CD4-positive, alpha-beta T cell (primary cell): ENCODE results near the gene DIS3L2. TPM values are rescaled to one million over a fixed set of nuclear protein-coding genes. Genes with fewer than 3 reads are reported as not detected.
"Not testable (repeated sequence)": the region's sequence is repeated elsewhere in the genome, so short reads cannot be mapped to it uniquely, and the experiment has no call there.

Experiments used
- ATAC-seq: fragments of 200-7000 bp; cut with Tn5 transposase; one replicate; pipeline ENCODE4 v1.10.0; 2022; ENCODE audit warnings: mild to moderate bottlenecking; ENCODE audit not compliant: poor library complexity
- CTCF ChIA-PET: fragments of 350-600 bp; sonication (Branson Sonifier 250); formaldehyde crosslinking; loops from one replicate; lab custom pipeline; 2021; ENCODE audit warnings: antibody characterized with exemption, inconsistent platforms; lab: Charles Lee
- POLR2A ChIA-PET: fragments of 350-600 bp; sonication (Branson Sonifier 250); formaldehyde crosslinking; loops from one replicate; lab custom pipeline; 2021; ENCODE audit warnings: antibody characterized with exemption, inconsistent platforms; lab: Charles Lee
- DNase-seq, 14 experiments: peaks; one replicate each; pipeline ENCODE4 v3.0.0-alpha.2; 2013 to 2020; ENCODE audit warnings: mixed read lengths in 2 of 14
- H3K27ac ChIP-seq, 2 donors: one replicate each; pipeline versions ENCODE4 v1.5.1 to v1.7.0; 2013; ENCODE audit warnings: low read length in 2 of 2, low read depth in 1 of 2, mild to moderate bottlenecking in 1 of 2
- H3K27me3 ChIP-seq, 2 experiments: 1 replicate in 1 of 2; 2 replicates in 1 of 2; pipeline versions ENCODE4 v1.6.1 to v1.7.0; 2013; ENCODE audit warnings: low read length in 2 of 2, control low read depth in 1 of 2, mild to moderate bottlenecking in 1 of 2, moderate library complexity in 1 of 2; ENCODE audit not compliant: insufficient read depth in 2 of 2, control insufficient read depth in 1 of 2
- H3K36me3 ChIP-seq: one replicate; pipeline ENCODE4 v1.6.1; 2013; ENCODE audit warnings: low read length, control low read depth; ENCODE audit not compliant: insufficient read depth
- H3K4me1 ChIP-seq: one replicate; pipeline ENCODE4 v1.6.1; 2013; ENCODE audit warnings: low read length, control low read depth; ENCODE audit not compliant: insufficient read depth
- H3K4me3 ChIP-seq: one replicate; pipeline ENCODE4 v1.5.1; 2013; ENCODE audit warnings: mild to moderate bottlenecking, low read length, moderate library complexity
- H3K9me3 ChIP-seq, 2 experiments: 1 replicate in 1 of 2; 2 replicates in 1 of 2; pipeline versions ENCODE4 v1.6.1 to v1.7.0; 2013; ENCODE audit warnings: low read length in 2 of 2, mild to moderate bottlenecking in 2 of 2, control low read depth in 1 of 2, moderate library complexity in 1 of 2; ENCODE audit not compliant: control insufficient read depth in 1 of 2, insufficient read depth in 1 of 2
- H3K27ac Mint-ChIP-seq: one replicate; pipeline ENCODE4 v1.8.0; 2020; ENCODE audit warnings: mixed read lengths
- H3K27me3 Mint-ChIP-seq: one replicate; pipeline ENCODE4 v1.8.0; 2021; ENCODE audit warnings: mixed read lengths
- H3K36me3 Mint-ChIP-seq: one replicate; pipeline ENCODE4 v1.8.0; 2021; ENCODE audit warnings: low read depth, mixed read lengths
- H3K4me1 Mint-ChIP-seq: one replicate; pipeline ENCODE4 v1.8.0; 2021; ENCODE audit warnings: low read depth, mixed read lengths
- H3K4me3 Mint-ChIP-seq: one replicate; pipeline ENCODE4 v1.8.0; 2020; ENCODE audit warnings: mild to moderate bottlenecking, mixed read lengths
- H3K9me3 Mint-ChIP-seq: one replicate; pipeline ENCODE4 v1.8.0; 2020; ENCODE audit warnings: mixed read lengths
- intact Hi-C, 2 experiments: fragments of 100-400 bp; cut with DNase I in 1 of 2; cut with micrococcal nuclease in 1 of 2; formaldehyde crosslinking; loops; one replicate each; pipeline versions ENCODE4 v1.15.1 to v1.9.0; 2023 to 2025; cut with DNase I, micrococcal nuclease
- total RNA-seq, 174 experiments: library from RNA in 2 of 174; stranded (reverse) in 2 of 174; gene quantifications; one replicate each; pipeline ENCODE4 v1.2.3 and lab custom pipeline; 2021 to 2026
- TF ChIP-seq, protein P1 (sequence below): fragments of 200-600 bp; IDR thresholded peaks from one replicate; pipeline ENCODE4 v1.8.0; 2022; ENCODE audit warnings: antibody characterized with exemption, mild to moderate bottlenecking

The DIS3L2 gene
- total RNA-seq, 2 experiments from 2014 or later, result 59.8 to 62.9 TPM

DNA sequence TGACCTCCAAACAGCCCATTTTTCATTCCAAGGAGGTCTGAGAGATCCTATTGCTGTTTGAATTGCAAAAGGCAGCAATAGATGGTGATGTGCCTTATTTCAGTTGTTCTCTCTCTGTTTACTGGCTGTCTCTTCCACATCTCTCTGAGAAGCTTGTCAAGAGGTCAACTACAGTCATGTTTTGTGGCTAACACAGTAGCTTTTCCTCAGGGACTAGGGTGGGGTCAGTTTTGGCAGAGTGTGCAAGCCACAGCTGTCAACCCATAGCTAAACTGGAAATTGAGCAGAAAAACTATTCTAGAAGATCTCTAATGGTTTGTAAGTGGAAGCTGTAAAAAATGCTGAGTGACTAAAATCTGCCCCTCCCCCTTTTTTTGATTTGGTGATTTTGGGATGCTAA is 67.1 kb downstream of the DIS3L2 start:
- Histone ChIP-seq H3K9me3 (no peaks in the 10 kb centered on the region), H3K36me3 (peaks cover 39% of the 10 kb centered on the region), H3K4me1 (no peaks in the 10 kb centered on the region), H3K27me3 (no peaks in the 10 kb centered on the region), H3K4me3 (no peak overlapping the region), H3K27ac (no peak overlapping the region)
- ChIA-PET CTCF (no interaction called here), POLR2A (no interaction called here)
- ATAC-seq, result no peak
- Mint-ChIP-seq H3K27me3 (no peaks in the 10 kb centered on the region), H3K27ac (no peak overlapping the region), H3K4me1 (peaks cover 21% of the 10 kb centered on the region), H3K9me3 (no peaks in the 10 kb centered on the region), H3K4me3 (no peak overlapping the region), H3K36me3 (peaks cover 83% of the 10 kb centered on the region)
- DNase-seq, result no peak
- intact Hi-C loops, result no loop called here
- TF ChIP-seq, protein P1, sequence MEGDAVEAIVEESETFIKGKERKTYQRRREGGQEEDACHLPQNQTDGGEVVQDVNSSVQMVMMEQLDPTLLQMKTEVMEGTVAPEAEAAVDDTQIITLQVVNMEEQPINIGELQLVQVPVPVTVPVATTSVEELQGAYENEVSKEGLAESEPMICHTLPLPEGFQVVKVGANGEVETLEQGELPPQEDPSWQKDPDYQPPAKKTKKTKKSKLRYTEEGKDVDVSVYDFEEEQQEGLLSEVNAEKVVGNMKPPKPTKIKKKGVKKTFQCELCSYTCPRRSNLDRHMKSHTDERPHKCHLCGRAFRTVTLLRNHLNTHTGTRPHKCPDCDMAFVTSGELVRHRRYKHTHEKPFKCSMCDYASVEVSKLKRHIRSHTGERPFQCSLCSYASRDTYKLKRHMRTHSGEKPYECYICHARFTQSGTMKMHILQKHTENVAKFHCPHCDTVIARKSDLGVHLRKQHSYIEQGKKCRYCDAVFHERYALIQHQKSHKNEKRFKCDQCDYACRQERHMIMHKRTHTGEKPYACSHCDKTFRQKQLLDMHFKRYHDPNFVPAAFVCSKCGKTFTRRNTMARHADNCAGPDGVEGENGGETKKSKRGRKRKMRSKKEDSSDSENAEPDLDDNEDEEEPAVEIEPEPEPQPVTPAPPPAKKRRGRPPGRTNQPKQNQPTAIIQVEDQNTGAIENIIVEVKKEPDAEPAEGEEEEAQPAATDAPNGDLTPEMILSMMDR, result no peak

DNA sequence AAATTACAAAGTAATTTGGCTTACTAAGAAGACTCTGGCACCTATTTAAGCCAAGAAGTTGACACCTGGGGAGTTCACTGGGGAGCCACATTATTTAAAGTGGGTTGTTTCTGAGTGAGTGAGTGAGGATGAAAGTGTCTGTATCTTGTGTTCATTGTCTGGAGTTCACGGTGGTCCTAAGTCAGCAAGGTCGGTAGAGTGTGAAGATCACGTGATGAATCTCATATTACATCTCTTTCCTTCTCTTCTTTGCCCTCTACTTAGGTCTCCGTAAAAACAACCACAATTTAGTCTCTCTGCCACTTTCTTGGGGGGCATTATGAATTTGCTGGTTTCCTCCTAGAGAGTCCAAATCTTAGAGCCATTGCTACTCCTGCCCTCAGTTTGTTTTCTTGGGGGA is 67.8 kb downstream of the DIS3L2 start:
- Histone ChIP-seq H3K27me3 (no peaks in the 10 kb centered on the region), H3K27ac (no peak overlapping the region), H3K36me3 (peaks cover 32% of the 10 kb centered on the region), H3K9me3 (no peaks in the 10 kb centered on the region), H3K4me1 (no peaks in the 10 kb centered on the region), H3K4me3 (no peak overlapping the region)
- Mint-ChIP-seq H3K4me3 (no peak overlapping the region), H3K4me1 (peaks cover 21% of the 10 kb centered on the region), H3K9me3 (no peaks in the 10 kb centered on the region), H3K27ac (no peak overlapping the region), H3K36me3 (peaks cover 90% of the 10 kb centered on the region), H3K27me3 (no peaks in the 10 kb centered on the region)
- DNase-seq (no peak), ATAC-seq (no peak)
- intact Hi-C loops, result no loop called here
- TF ChIP-seq, protein P1, result no peak
- POLR2A ChIA-PET, result no interaction called here
- CTCF ChIA-PET, result no interaction called here

- TF ChIP-seq, protein P1, result no peak
- Mint-ChIP-seq H3K27ac (no peak overlapping the region), H3K4me3 (no peak overlapping the region), H3K9me3 (peaks cover 3% of the 10 kb centered on the region), H3K27me3 (no peaks in the 10 kb centered on the region), H3K4me1 (peaks cover 28% of the 10 kb centered on the region), H3K36me3 (peaks cover 99% of the 10 kb centered on the region)
- Histone ChIP-seq H3K27ac (no peak overlapping the region), H3K9me3 (no peaks in the 10 kb centered on the region), H3K27me3 (no peaks in the 10 kb centered on the region), H3K36me3 (peaks cover 23% of the 10 kb centered on the region), H3K4me3 (no peak overlapping the region), H3K4me1 (no peaks in the 10 kb centered on the region)
- DNase-seq (no peak), ATAC-seq (no peak)
- intact Hi-C loops, result no loop called here
- CTCF ChIA-PET, result no interaction called here
- POLR2A ChIA-PET, result no interaction called here
These were observed 68.7 kb downstream of the DIS3L2 start for GRCh38 chr2:232030229-232030628.

- Histone ChIP-seq H3K36me3 (peaks cover 20% of the 10 kb centered on the region), H3K4me1 (peaks cover 12% of the 10 kb centered on the region), H3K9me3 (peaks cover 0 to 12% of the 10 kb centered on the region in 2 experiments)
- H3K27me3 ChIP-seq, H3K27ac ChIP-seq, H3K27me3 Mint-ChIP-seq, CTCF ChIA-PET, H3K4me3 Mint-ChIP-seq, H3K9me3 Mint-ChIP-seq, ATAC-seq, DNase-seq, POLR2A ChIA-PET, H3K27ac Mint-ChIP-seq, intact Hi-C loops, H3K4me3 ChIP-seq: not testable (repeated sequence)
- H3K4me1 Mint-ChIP-seq, result peaks cover 41% of the 10 kb centered on the region
- H3K36me3 Mint-ChIP-seq, result peaks cover 77% of the 10 kb centered on the region
These were observed 73.8 kb downstream of the DIS3L2 start for GRCh38 chr2:232035292-232035691.

- POLR2A ChIA-PET, ATAC-seq, H3K27me3 Mint-ChIP-seq: not testable (repeated sequence)
These were observed 75.4 kb downstream of the DIS3L2 start for GRCh38 chr2:232036876-232037275.

More at GRCh38 chr2:232036876-232037275, 75.4 kb downstream of the DIS3L2 start:
- Mint-ChIP-seq H3K4me1 (peaks cover 48% of the 10 kb centered on the region), H3K36me3 (peaks cover 73% of the 10 kb centered on the region)
- intact Hi-C loops, H3K4me3 ChIP-seq, H3K27ac Mint-ChIP-seq, H3K27ac ChIP-seq, DNase-seq, H3K9me3 Mint-ChIP-seq, H3K4me3 Mint-ChIP-seq, CTCF ChIA-PET, H3K27me3 ChIP-seq: not testable (repeated sequence)
- Histone ChIP-seq H3K9me3 (peaks cover 0 to 12% of the 10 kb centered on the region in 2 experiments), H3K36me3 (peaks cover 11% of the 10 kb centered on the region), H3K4me1 (peaks cover 12% of the 10 kb centered on the region)
